ENCODE data around the gene EPHB2.

The EPHB2 gene

GRCh38 chr1:22864886-22865285, 154.2 kb downstream of the EPHB2 start:
- Histone ChIP-seq H3K9ac (ENCODE audit: low read length) (no peak overlapping the region), H3K27me3 (ENCODE audit: control insufficient read depth, insufficient read depth, low read length) (no peaks in the 10 kb centered on the region), H3K4me3 (ENCODE audit: low read length) (no peak overlapping the region), H3K36me3 (ENCODE audit: control insufficient read depth, low read depth, low read length) (no peaks in the 10 kb centered on the region), H3K4me1 (ENCODE audit: control insufficient read depth, low read depth, low read length) (no peaks in the 10 kb centered on the region), H3K27ac (ENCODE audit: low read length) (no peak overlapping the region), H3K9me3 (ENCODE audit: control insufficient read depth, low read depth, low read length) (no peaks in the 10 kb centered on the region)

- Histone ChIP-seq H3K9me3 (ENCODE audit: control insufficient read depth, low read depth, low read length) (no peaks in the 10 kb centered on the region), H3K27me3 (ENCODE audit: control insufficient read depth, insufficient read depth, low read length) (no peaks in the 10 kb centered on the region), H3K9ac (ENCODE audit: low read length) (no peak overlapping the region), H3K27ac (ENCODE audit: low read length) (no peak overlapping the region), H3K4me3 (ENCODE audit: low read length) (no peak overlapping the region), H3K4me1 (ENCODE audit: control insufficient read depth, low read depth, low read length) (no peaks in the 10 kb centered on the region), H3K36me3 (ENCODE audit: control insufficient read depth, low read depth, low read length) (no peaks in the 10 kb centered on the region)
Observed at GRCh38 chr1:22865736-22866135, 155.1 kb downstream of the EPHB2 start.

GRCh38 chr1:22866868-22867267, 156.2 kb downstream of the EPHB2 start:
- no peak overlapping the region for H3K4me3 ChIP-seq (ENCODE audit: low read length)
- no peaks in the 10 kb centered on the region for H3K27me3 ChIP-seq (ENCODE audit: control insufficient read depth, insufficient read depth, low read length)
- no peak overlapping the region for H3K9ac ChIP-seq (ENCODE audit: low read length)
- no peaks in the 10 kb centered on the region for H3K9me3 ChIP-seq (ENCODE audit: control insufficient read depth, low read depth, low read length)
- H3K36me3 ChIP-seq (ENCODE audit: control insufficient read depth, low read depth, low read length): no peaks in the 10 kb centered on the region
- no peaks in the 10 kb centered on the region for H3K4me1 ChIP-seq (ENCODE audit: control insufficient read depth, low read depth, low read length)
- H3K27ac ChIP-seq (ENCODE audit: low read length): no peak overlapping the region

- Histone ChIP-seq H3K9ac (ENCODE audit: low read length) (no peak overlapping the region), H3K36me3 (ENCODE audit: control insufficient read depth, low read depth, low read length) (no peaks in the 10 kb centered on the region), H3K27me3 (ENCODE audit: control insufficient read depth, insufficient read depth, low read length) (no peaks in the 10 kb centered on the region), H3K27ac (ENCODE audit: low read length) (no peak overlapping the region), H3K4me3 (ENCODE audit: low read length) (no peak overlapping the region), H3K4me1 (ENCODE audit: control insufficient read depth, low read depth, low read length) (no peaks in the 10 kb centered on the region), H3K9me3 (ENCODE audit: control insufficient read depth, low read depth, low read length) (no peaks in the 10 kb centered on the region)
Observed at GRCh38 chr1:22868331-22868730, 157.7 kb downstream of the EPHB2 start.

GRCh38 chr1:22869325-22869724, 158.7 kb downstream of the EPHB2 start:
- no peak overlapping the region for H3K9ac ChIP-seq (ENCODE audit: low read length)
- no peak overlapping the region for H3K27ac ChIP-seq (ENCODE audit: low read length)
- no peak overlapping the region for H3K4me3 ChIP-seq (ENCODE audit: low read length)
- H3K4me1 ChIP-seq (ENCODE audit: control insufficient read depth, low read depth, low read length): no peaks in the 10 kb centered on the region
- no peaks in the 10 kb centered on the region for H3K9me3 ChIP-seq (ENCODE audit: control insufficient read depth, low read depth, low read length)
- H3K36me3 ChIP-seq (ENCODE audit: control insufficient read depth, low read depth, low read length): no peaks in the 10 kb centered on the region
- H3K27me3 ChIP-seq (ENCODE audit: control insufficient read depth, insufficient read depth, low read length): no peaks in the 10 kb centered on the region

- no peaks in the 10 kb centered on the region for H3K9me3 ChIP-seq (ENCODE audit: control insufficient read depth, low read depth, low read length)
- peaks cover 5% of the 10 kb centered on the region for H3K4me1 ChIP-seq (ENCODE audit: control insufficient read depth, low read depth, low read length)
- no peaks in the 10 kb centered on the region for H3K27me3 ChIP-seq (ENCODE audit: control insufficient read depth, insufficient read depth, low read length)
- H3K9ac ChIP-seq (ENCODE audit: low read length): no peak overlapping the region
- no peak overlapping the region for H3K4me3 ChIP-seq (ENCODE audit: low read length)
- H3K36me3 ChIP-seq (ENCODE audit: control insufficient read depth, low read depth, low read length): no peaks in the 10 kb centered on the region
- H3K27ac ChIP-seq (ENCODE audit: low read length): no peak overlapping the region
Observed at GRCh38 chr1:22870201-22870871, 159.7 kb downstream of the EPHB2 start.

GRCh38 chr1:22872981-22873664, 162.5 kb downstream of the EPHB2 start:
- Histone ChIP-seq H3K4me1 (ENCODE audit: control insufficient read depth, low read depth, low read length) (peaks cover 14% of the 10 kb centered on the region), H3K4me3 (ENCODE audit: low read length) (no peak overlapping the region), H3K9ac (ENCODE audit: low read length) (no peak overlapping the region), H3K9me3 (ENCODE audit: control insufficient read depth, low read depth, low read length) (no peaks in the 10 kb centered on the region), H3K27ac (ENCODE audit: low read length) (no peak overlapping the region), H3K27me3 (ENCODE audit: control insufficient read depth, insufficient read depth, low read length) (no peaks in the 10 kb centered on the region), H3K36me3 (ENCODE audit: control insufficient read depth, low read depth, low read length) (no peaks in the 10 kb centered on the region)

GRCh38 chr1:22874785-22875184, 164.1 kb downstream of the EPHB2 start:
- Histone ChIP-seq H3K4me3 (ENCODE audit: low read length) (no peak overlapping the region), H3K27me3 (ENCODE audit: control insufficient read depth, insufficient read depth, low read length) (no peaks in the 10 kb centered on the region), H3K9ac (ENCODE audit: low read length) (no peak overlapping the region), H3K36me3 (ENCODE audit: control insufficient read depth, low read depth, low read length) (no peaks in the 10 kb centered on the region), H3K27ac (ENCODE audit: low read length) (no peak overlapping the region), H3K9me3 (ENCODE audit: control insufficient read depth, low read depth, low read length) (no peaks in the 10 kb centered on the region), H3K4me1 (ENCODE audit: control insufficient read depth, low read depth, low read length) (peaks cover 14% of the 10 kb centered on the region)

- Histone ChIP-seq H3K27ac (ENCODE audit: low read length) (no peak overlapping the region), H3K4me1 (ENCODE audit: control insufficient read depth, low read depth, low read length) (peaks cover 14% of the 10 kb centered on the region), H3K4me3 (ENCODE audit: low read length) (no peak overlapping the region), H3K36me3 (ENCODE audit: control insufficient read depth, low read depth, low read length) (no peaks in the 10 kb centered on the region), H3K27me3 (ENCODE audit: control insufficient read depth, insufficient read depth, low read length) (no peaks in the 10 kb centered on the region), H3K9me3 (ENCODE audit: control insufficient read depth, low read depth, low read length) (no peaks in the 10 kb centered on the region), H3K9ac (ENCODE audit: low read length) (no peak overlapping the region)
Observed at GRCh38 chr1:22875241-22875640, 164.6 kb downstream of the EPHB2 start.

GRCh38 chr1:22875841-22876240, 165.2 kb downstream of the EPHB2 start:
- Histone ChIP-seq H3K4me1 (ENCODE audit: control insufficient read depth, low read depth, low read length) (peaks cover 14% of the 10 kb centered on the region), H3K9me3 (ENCODE audit: control insufficient read depth, low read depth, low read length) (no peaks in the 10 kb centered on the region), H3K27me3 (ENCODE audit: control insufficient read depth, insufficient read depth, low read length) (no peaks in the 10 kb centered on the region), H3K36me3 (ENCODE audit: control insufficient read depth, low read depth, low read length) (no peaks in the 10 kb centered on the region), H3K27ac (ENCODE audit: low read length) (no peak overlapping the region), H3K9ac (ENCODE audit: low read length) (no peak overlapping the region), H3K4me3 (ENCODE audit: low read length) (no peak overlapping the region)

- Histone ChIP-seq H3K36me3 (ENCODE audit: control insufficient read depth, low read depth, low read length) (no peaks in the 10 kb centered on the region), H3K27ac (ENCODE audit: low read length) (no peak overlapping the region), H3K9me3 (ENCODE audit: control insufficient read depth, low read depth, low read length) (no peaks in the 10 kb centered on the region), H3K27me3 (ENCODE audit: control insufficient read depth, insufficient read depth, low read length) (no peaks in the 10 kb centered on the region), H3K4me1 (ENCODE audit: control insufficient read depth, low read depth, low read length) (peaks cover 14% of the 10 kb centered on the region), H3K4me3 (ENCODE audit: low read length) (no peak overlapping the region), H3K9ac (ENCODE audit: low read length) (no peak overlapping the region)
Observed at GRCh38 chr1:22876359-22877111, 165.9 kb downstream of the EPHB2 start.

Measured in iPS-18a (cell line).